Measurements from ENCODE around the gene C10orf120.

GRCh38 chr10:122675278-122675677, 24.4 kb downstream of the C10orf120 start:
- TF ChIP-seq POLR2AphosphoS5 (IDR thresholded peaks at IDR 0.05) (no peak), CTCF (IDR thresholded peaks at IDR 0.05) (no peak), POLR2A (IDR thresholded peaks at IDR 0.05) (no peak), EP300 (IDR thresholded peaks at IDR 0.05) (no peak)
